SK-N-SH (cell line): Measurements from ENCODE around the gene SLC31A1.

Experiments used
- CTCF ChIP-seq: fragments of 200-600 bp; sonication (generic); IDR thresholded peaks from 2 replicates; pipeline ENCODE4 v1.6.1; 2017; ENCODE audit warnings: antibody characterized with exemption, mild to moderate bottlenecking, moderate library complexity
- ELF1 ChIP-seq: IDR thresholded peaks from 2 replicates; pipeline ENCODE4 v1.4.0; 2012
- EP300 ChIP-seq, 2 experiments: IDR thresholded peaks; 2 replicates each; pipeline versions ENCODE4 v1.4.0 to v1.6.1; 2012; ENCODE audit warnings: borderline replicate concordance in 1 of 2, low read depth in 1 of 2, low read length in 1 of 2
- MAX ChIP-seq: IDR thresholded peaks from 2 replicates; pipeline ENCODE4 v1.4.0; 2012; ENCODE audit warnings: low read depth
- MEF2A ChIP-seq: IDR thresholded peaks from 2 replicates; pipeline ENCODE4 v1.4.0; 2012; ENCODE audit warnings: low read depth, borderline replicate concordance
- MXI1 ChIP-seq: IDR thresholded peaks from 2 replicates; pipeline ENCODE4 v1.6.1; 2012; ENCODE audit warnings: mild to moderate bottlenecking, low read depth, low read length, improper control_type of control experiment
- POLR2AphosphoS5 ChIP-seq: IDR thresholded peaks from 2 replicates; pipeline ENCODE4 v1.6.1; 2012; ENCODE audit warnings: low read depth, low read length
- RAD21 ChIP-seq: IDR thresholded peaks from 2 replicates; pipeline ENCODE4 v1.6.1; 2012; ENCODE audit warnings: mild to moderate bottlenecking, low read length
- REST ChIP-seq: IDR thresholded peaks from 2 replicates; pipeline ENCODE4 v1.6.1; 2012; ENCODE audit warnings: mild to moderate bottlenecking, low read depth, low read length, moderate library complexity
- RFX5 ChIP-seq: IDR thresholded peaks from 2 replicates; pipeline ENCODE4 v1.6.1; 2012; ENCODE audit warnings: mild to moderate bottlenecking, improper control_type of control experiment, low read length
- SIN3A ChIP-seq: IDR thresholded peaks from 2 replicates; pipeline ENCODE4 v1.6.1; 2012; ENCODE audit warnings: low read depth, mild to moderate bottlenecking, low read length, moderate library complexity, borderline replicate concordance
- TCF12 ChIP-seq: IDR thresholded peaks from 2 replicates; pipeline ENCODE4 v1.4.0; 2012
- USF1 ChIP-seq: IDR thresholded peaks from 2 replicates; pipeline ENCODE4 v1.4.0; 2012; ENCODE audit warnings: low read depth, borderline replicate concordance
- USF2 ChIP-seq: fragments of 150-350 bp; IDR thresholded peaks from 2 replicates; pipeline ENCODE4 v1.6.1; 2017; ENCODE audit warnings: antibody characterized with exemption, low read length, low read depth, borderline replicate concordance

GRCh38 chr9:113290052-113290607 lies 68.8 kb downstream of the SLC31A1 start:
- TF ChIP-seq CTCF (no peak), POLR2AphosphoS5 (no peak), ELF1 (no peak), REST (no peak), MAX (no peak), TCF12 (no peak), USF2 (no peak), MXI1 (no peak), EP300 (IDR thresholded peaks at IDR 0.05; ENCODE audit: borderline replicate concordance in 1 of 2, low read depth in 1 of 2, low read length in 1 of 2) (no peak), SIN3A (no peak), USF1 (no peak), RAD21 (no peak), MEF2A (no peak), RFX5 (no peak)
